GM12878 (cell line): ENCODE results near the gene VEGFA. TPM values are rescaled to one million over a fixed set of nuclear protein-coding genes. Genes with fewer than 3 reads are reported as not detected.
A peak's percentile ranks its signal among the peaks of the same experiment; 100 is the strongest.

Source experiments
- ATAC-seq: fragments of 200-7000 bp; cut with Tn5 transposase; 3 replicates; pipeline ENCODE4 v1.9.1; 2020; ENCODE audit warnings: mild to moderate bottlenecking, moderate library complexity
- BruUV-seq: library from RNA; stranded (reverse); fragments of 400-500 nt; replicated peaks from 2 replicates; lab custom pipeline; 2021; lab: Mats Ljungman, UMichigan
- CTCF ChIA-PET: fragments of 300-600 bp; sonication (Branson Sonifier 250); formaldehyde crosslinking; extraction: SDS; loops from one replicate; lab custom pipeline; 2021; ENCODE audit warnings: inconsistent platforms; lab: Yijun Ruan, JAX
- POLR2A ChIA-PET: fragments of 350-600 bp; formaldehyde crosslinking; extraction: SDS; loops from one replicate; lab custom pipeline; 2021; ENCODE audit warnings: inconsistent platforms; lab: Charles Lee
- RAD21 ChIA-PET: fragments of 300-600 bp; sonication (Branson Sonifier 250); formaldehyde crosslinking; loops from one replicate; lab custom pipeline; 2023; ENCODE audit warnings: antibody characterized with exemption; ENCODE audit not compliant: unreplicated experiment; lab: Charles Lee
- SMC1A ChIA-PET: fragments of 300-600 bp; sonication (Branson Sonifier 250); formaldehyde crosslinking; loops from one replicate; lab custom pipeline; 2023; ENCODE audit not compliant: unreplicated experiment, uncharacterized antibody; lab: Charles Lee
- DNase-seq: peaks from one replicate; pipeline ENCODE4 v3.0.0-alpha.2; 2011; ENCODE audit warnings: low read depth, low spot score
- FAIRE-seq: peaks from 3 replicates; lab custom pipeline; 2011; peaks lifted over from hg19 to GRCh38; lab: Jason Lieb, UNC
- H2AFZ ChIP-seq: 2 replicates; pipeline ENCODE4 v1.6.0; 2011; ENCODE audit warnings: low read depth, low read length, control low read depth; ENCODE audit not compliant: control insufficient read depth
- H3K27ac ChIP-seq: 2 replicates; pipeline ENCODE4 v1.5.1; 2011; ENCODE audit warnings: control low read depth; ENCODE audit not compliant: control insufficient read depth, insufficient read depth
- H3K27me3 ChIP-seq, 2 experiments: replicated peaks in 1 of 2; 2 replicates each; pipeline versions ENCODE4 v1.6.0 to v1.6.1; 2011; ENCODE audit warnings: low read length in 1 of 2; ENCODE audit not compliant: control insufficient read depth in 2 of 2, insufficient read depth in 2 of 2
- H3K36me3 ChIP-seq, 2 experiments: 2 replicates each; pipeline ENCODE4 v1.5.1; 2011; ENCODE audit warnings: low read length in 1 of 2; ENCODE audit not compliant: control insufficient read depth in 2 of 2, insufficient read depth in 2 of 2
- H3K4me1 ChIP-seq: 2 replicates; pipeline ENCODE4 v1.6.1; 2011; ENCODE audit warnings: mild to moderate bottlenecking, low read length, moderate library complexity, mixed read lengths; ENCODE audit not compliant: control insufficient read depth, insufficient read depth
- H3K4me2 ChIP-seq: 2 replicates; pipeline ENCODE4 v1.6.0; 2011; ENCODE audit warnings: control low read depth; ENCODE audit not compliant: control insufficient read depth, insufficient read depth
- H3K4me3 ChIP-seq: fragments of 200-600 bp; sonication (generic); 2 replicates; pipeline ENCODE4 v1.5.1; 2016
- H3K79me2 ChIP-seq: 2 replicates; pipeline ENCODE4 v1.6.0; 2011; ENCODE audit warnings: low read length; ENCODE audit not compliant: control insufficient read depth, insufficient read depth
- H3K9ac ChIP-seq: 2 replicates; pipeline ENCODE4 v1.8.0; 2011; ENCODE audit warnings: low read length, control low read depth, mixed read lengths; ENCODE audit not compliant: control insufficient read depth, insufficient read depth
- H3K9me3 ChIP-seq: replicated peaks from 3 replicates; pipeline ENCODE4 v1.5.1; 2011; ENCODE audit warnings: mild to moderate bottlenecking, low read length; ENCODE audit not compliant: control insufficient read depth, insufficient read depth
- H4K20me1 ChIP-seq: 2 replicates; pipeline ENCODE4 v1.6.0; 2011; ENCODE audit not compliant: control insufficient read depth, insufficient read depth
- ASH2L ChIP-seq: fragments of 300-600, 200-600 bp; sonication (generic); IDR thresholded peaks from 2 replicates; pipeline ENCODE4 v1.6.1; 2017; ENCODE audit warnings: low read depth, mild to moderate bottlenecking, borderline replicate concordance
- BCL3 ChIP-seq: IDR thresholded peaks from 2 replicates; pipeline ENCODE4 v1.6.1; 2011; ENCODE audit warnings: borderline replicate concordance, low read depth, mild to moderate bottlenecking, moderate library complexity, low read length; ENCODE audit not compliant: insufficient read depth, poor library complexity, severe bottlenecking
- DPF2 ChIP-seq: fragments of 450-650 bp; IDR thresholded peaks from 2 replicates; pipeline ENCODE4 v1.6.1; 2017; ENCODE audit warnings: mild to moderate bottlenecking
- IKZF2 ChIP-seq, 2 experiments: fragments of 450-650 bp; IDR thresholded peaks; 2 replicates each; pipeline ENCODE4 v1.6.1; 2017; ENCODE audit warnings: mild to moderate bottlenecking in 2 of 2, moderate library complexity in 2 of 2
- PKNOX1 ChIP-seq: fragments of 450-650 bp; IDR thresholded peaks from 2 replicates; pipeline ENCODE4 v1.6.1; 2016; ENCODE audit warnings: mild to moderate bottlenecking
- RCOR1 ChIP-seq: conservative IDR thresholded peaks from 2 replicates; pipeline ENCODE4 v1.6.1; 2012; ENCODE audit warnings: low read depth, low read length, improper control_type of control experiment
- RUNX3 ChIP-seq: IDR thresholded peaks from 2 replicates; pipeline ENCODE4 v1.6.1; 2012; ENCODE audit warnings: low read length, inconsistent platforms
- SIX5 ChIP-seq: IDR thresholded peaks from 2 replicates; pipeline ENCODE4 v1.6.1; 2011; ENCODE audit warnings: mild to moderate bottlenecking, low read depth, low read length, moderate library complexity; ENCODE audit not compliant: severe bottlenecking
- TARDBP ChIP-seq: IDR thresholded peaks from 2 replicates; pipeline ENCODE4 v1.6.1; 2016; ENCODE audit warnings: borderline replicate concordance
- TCF12 ChIP-seq: IDR thresholded peaks from 2 replicates; pipeline ENCODE4 v1.6.1; 2011; ENCODE audit warnings: low read depth, mild to moderate bottlenecking, low read length
- YBX1 ChIP-seq: fragments of 450-650 bp; IDR thresholded peaks from 2 replicates; pipeline ENCODE4 v1.6.1; 2016; ENCODE audit warnings: antibody characterized with exemption
- ZBED1 ChIP-seq: IDR thresholded peaks from 2 replicates; pipeline ENCODE4 v1.6.1; 2016; ENCODE audit warnings: borderline replicate concordance
- WGBS: methylation state at CpG from one replicate; pipeline ENCODE4 v1.1.6; 2016; ENCODE audit warnings: low lambda C conversion rate; ENCODE audit not compliant: insufficient replicate concordance, insufficient coverage; ENCODE audit errors: missing lambda C conversion rate; 5-methylcytosine and 5-hydroxymethylcytosine counted together
- in situ Hi-C: fragments of 300-500 bp; cut with MboI; formaldehyde crosslinking; loops from 9 replicates; pipeline ENCODE4 v1.14.3; 2018; ENCODE audit warnings: mixed read lengths
- intact Hi-C: fragments of 100-400 bp; cut with micrococcal nuclease; formaldehyde crosslinking; loops from one replicate; pipeline ENCODE4 v1.14.2; 2022; ENCODE audit not compliant: unreplicated experiment
- polyA plus RNA-seq, 11 experiments: library from polyadenylated mRNA; depleted of rRNA in 4 of 11; unstranded in 6 of 11; stranded (reverse) in 5 of 11; fragments of >200 nt; fragmentation: Nextera tagmentation in 4 of 11; fragmentation: Illumina TruSeq in 1 of 11; extraction: Ambion mirVana in 4 of 11; extraction: Trizol in 1 of 11; gene quantifications; 1 replicate in 1 of 11; 2 replicates in 10 of 11; pipeline versions ENCODE4 v1.2.1 to v1.2.3, GENCODE V29; 2011 to 2016; ENCODE audit warnings: inconsistent platforms in 2 of 11, missing spikeins in 2 of 11, low read depth in 1 of 11
- total RNA-seq, 4 experiments: library from RNA; depleted of rRNA in 3 of 4; stranded (reverse); fragments of >200 nt in 3 of 4; fragmentation: Illumina TruSeq in 1 of 4; extraction: Trizol in 1 of 4; gene quantifications; 2 replicates each; pipeline versions ENCODE4 v1.2.1 to v1.2.3, GENCODE V29; 2013 to 2021
- TF ChIP-seq, protein P1 (sequence below): IDR thresholded peaks from 2 replicates; pipeline ENCODE4 v1.6.1; 2012; ENCODE audit warnings: mild to moderate bottlenecking, low read depth, low read length

The VEGFA gene
- total and polyA plus RNA-seq, 10 of the 15 experiments (the other 5 are each of a cell fraction or from before 2014, with no cell fraction given), result 0.96 to 140 (median 16.9) TPM

- TF ChIP-seq BCL3, result no peak
- TF ChIP-seq, protein P1, sequence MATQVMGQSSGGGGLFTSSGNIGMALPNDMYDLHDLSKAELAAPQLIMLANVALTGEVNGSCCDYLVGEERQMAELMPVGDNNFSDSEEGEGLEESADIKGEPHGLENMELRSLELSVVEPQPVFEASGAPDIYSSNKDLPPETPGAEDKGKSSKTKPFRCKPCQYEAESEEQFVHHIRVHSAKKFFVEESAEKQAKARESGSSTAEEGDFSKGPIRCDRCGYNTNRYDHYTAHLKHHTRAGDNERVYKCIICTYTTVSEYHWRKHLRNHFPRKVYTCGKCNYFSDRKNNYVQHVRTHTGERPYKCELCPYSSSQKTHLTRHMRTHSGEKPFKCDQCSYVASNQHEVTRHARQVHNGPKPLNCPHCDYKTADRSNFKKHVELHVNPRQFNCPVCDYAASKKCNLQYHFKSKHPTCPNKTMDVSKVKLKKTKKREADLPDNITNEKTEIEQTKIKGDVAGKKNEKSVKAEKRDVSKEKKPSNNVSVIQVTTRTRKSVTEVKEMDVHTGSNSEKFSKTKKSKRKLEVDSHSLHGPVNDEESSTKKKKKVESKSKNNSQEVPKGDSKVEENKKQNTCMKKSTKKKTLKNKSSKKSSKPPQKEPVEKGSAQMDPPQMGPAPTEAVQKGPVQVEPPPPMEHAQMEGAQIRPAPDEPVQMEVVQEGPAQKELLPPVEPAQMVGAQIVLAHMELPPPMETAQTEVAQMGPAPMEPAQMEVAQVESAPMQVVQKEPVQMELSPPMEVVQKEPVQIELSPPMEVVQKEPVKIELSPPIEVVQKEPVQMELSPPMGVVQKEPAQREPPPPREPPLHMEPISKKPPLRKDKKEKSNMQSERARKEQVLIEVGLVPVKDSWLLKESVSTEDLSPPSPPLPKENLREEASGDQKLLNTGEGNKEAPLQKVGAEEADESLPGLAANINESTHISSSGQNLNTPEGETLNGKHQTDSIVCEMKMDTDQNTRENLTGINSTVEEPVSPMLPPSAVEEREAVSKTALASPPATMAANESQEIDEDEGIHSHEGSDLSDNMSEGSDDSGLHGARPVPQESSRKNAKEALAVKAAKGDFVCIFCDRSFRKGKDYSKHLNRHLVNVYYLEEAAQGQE, result no peak
These were observed 39.4 kb upstream of the VEGFA start (continued) for GRCh38 chr6:43730634-43731033.

GRCh38 chr6:43733471-43734293 lies 36.3 kb upstream of the VEGFA start:
- Histone ChIP-seq H3K36me3 (no peaks in the 10 kb centered on the region), H3K27ac (peak overlapping the region; percentile 82), H3K27me3 (no peaks in the 10 kb centered on the region), H3K9ac (peak overlapping the region; percentile 46; the same call in 1 of the 2 replicates), H3K4me1 (peaks cover 19% of the 10 kb centered on the region), H3K4me2 (peak overlapping the region; percentile 28; the same call in 1 of the 2 replicates), H3K79me2 (no peaks in the 10 kb centered on the region), H4K20me1 (no peaks in the 10 kb centered on the region), H3K9me3 (peaks cover 3% of the 10 kb centered on the region), H2AFZ (peak overlapping the region; percentile 75), H3K4me3 (no peak overlapping the region)
- POLR2A ChIA-PET, result interaction anchor here (1.1 to 1.2 kb wide), 2 partner anchors 9 to 36 kb away, joined by 4 read pairs; partner anchors contain the start of gene VEGFA
- WGBS, result 39% methylated on average over 8 of the region's 10 CpGs
- ATAC-seq, result peak; percentile 91
- RAD21 ChIA-PET, result interaction anchor here (0.9 to 2.1 kb wide), 5 partner anchors 9 to 346 kb away, joined by 3 to 13 read pairs (median 4); no protein-coding TSS in a partner anchor
- no peak for FAIRE-seq
- peak; percentile 56 for DNase-seq
- CTCF ChIA-PET, result interaction anchor here (0.7 to 1.6 kb wide), 2 partner anchors 9 to 268 kb away, joined by 3 to 10 read pairs; no protein-coding TSS in a partner anchor
- SMC1A ChIA-PET, result interaction anchor here (0.8 to 1.2 kb wide), 4 partner anchors 9 to 341 kb away, joined by 3 to 7 read pairs (median 4); no protein-coding TSS in a partner anchor
- in situ Hi-C loops, result no loop called here
- no TSS peak for BruUV-seq
- intact Hi-C loops, result no loop called here
- TF ChIP-seq YBX1, result no peak
- TF ChIP-seq TCF12, result peak; percentile 71; the same call in 1 of the 2 replicates
- no peak for TF ChIP-seq ASH2L
- TF ChIP-seq IKZF2 (IDR thresholded peaks at IDR 0.05), result peak in 1 of 2 experiments; percentile 38; a peak in 2 of 4 replicates
- TF ChIP-seq SIX5, result no peak
- TF ChIP-seq TARDBP, result peak; percentile 59; the same call in 1 of the 2 replicates
- peak; percentile 62 for TF ChIP-seq RUNX3
- no peak for TF ChIP-seq DPF2
- no peak for TF ChIP-seq RCOR1
- peak; percentile 79 for TF ChIP-seq PKNOX1
- no peak for TF ChIP-seq ZBED1
